ENCODE data around the gene DNAJC19.
"Not testable (repeated sequence)": the region's sequence is repeated elsewhere in the genome, so short reads cannot be mapped to it uniquely, and the experiment has no call there.

DNAJC19 gene

DNA sequence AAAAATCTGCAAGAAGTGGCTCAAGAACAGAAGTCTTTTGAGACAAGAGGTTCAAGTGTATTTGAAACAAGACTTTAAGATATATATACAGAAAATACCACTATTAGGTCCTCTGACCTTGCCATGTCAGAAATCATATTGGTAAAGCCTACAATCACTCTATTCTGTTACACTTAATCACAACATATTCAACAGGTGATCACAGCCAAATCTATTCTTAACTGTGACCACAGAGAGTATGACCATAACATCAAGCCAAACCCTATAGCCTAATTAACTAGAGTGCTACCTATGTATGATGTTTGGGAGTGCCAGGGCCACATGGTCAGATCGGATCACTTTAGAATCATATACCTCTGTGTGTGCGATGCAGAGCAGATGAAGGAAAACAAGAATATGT is 2.2 kb downstream of the DNAJC19 start:
- TF ChIP-seq, protein P1, sequence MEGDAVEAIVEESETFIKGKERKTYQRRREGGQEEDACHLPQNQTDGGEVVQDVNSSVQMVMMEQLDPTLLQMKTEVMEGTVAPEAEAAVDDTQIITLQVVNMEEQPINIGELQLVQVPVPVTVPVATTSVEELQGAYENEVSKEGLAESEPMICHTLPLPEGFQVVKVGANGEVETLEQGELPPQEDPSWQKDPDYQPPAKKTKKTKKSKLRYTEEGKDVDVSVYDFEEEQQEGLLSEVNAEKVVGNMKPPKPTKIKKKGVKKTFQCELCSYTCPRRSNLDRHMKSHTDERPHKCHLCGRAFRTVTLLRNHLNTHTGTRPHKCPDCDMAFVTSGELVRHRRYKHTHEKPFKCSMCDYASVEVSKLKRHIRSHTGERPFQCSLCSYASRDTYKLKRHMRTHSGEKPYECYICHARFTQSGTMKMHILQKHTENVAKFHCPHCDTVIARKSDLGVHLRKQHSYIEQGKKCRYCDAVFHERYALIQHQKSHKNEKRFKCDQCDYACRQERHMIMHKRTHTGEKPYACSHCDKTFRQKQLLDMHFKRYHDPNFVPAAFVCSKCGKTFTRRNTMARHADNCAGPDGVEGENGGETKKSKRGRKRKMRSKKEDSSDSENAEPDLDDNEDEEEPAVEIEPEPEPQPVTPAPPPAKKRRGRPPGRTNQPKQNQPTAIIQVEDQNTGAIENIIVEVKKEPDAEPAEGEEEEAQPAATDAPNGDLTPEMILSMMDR (IDR thresholded peaks at IDR 0.05; ENCODE audit: low read depth, low read length) = no peak
- DNase-seq = no peak
- Histone ChIP-seq H3K27ac (no peak overlapping the region), H3K27me3 (ENCODE audit: insufficient read depth, low read depth, severe bottlenecking) (peaks cover 8% of the 10 kb centered on the region), H3K4me3 (ENCODE audit: low read depth, low read length) (no peak overlapping the region), H3K36me3 (peaks cover 10% of the 10 kb centered on the region), H3K9me3 (ENCODE audit: severe bottlenecking) (no peaks in the 10 kb centered on the region)

DNA sequence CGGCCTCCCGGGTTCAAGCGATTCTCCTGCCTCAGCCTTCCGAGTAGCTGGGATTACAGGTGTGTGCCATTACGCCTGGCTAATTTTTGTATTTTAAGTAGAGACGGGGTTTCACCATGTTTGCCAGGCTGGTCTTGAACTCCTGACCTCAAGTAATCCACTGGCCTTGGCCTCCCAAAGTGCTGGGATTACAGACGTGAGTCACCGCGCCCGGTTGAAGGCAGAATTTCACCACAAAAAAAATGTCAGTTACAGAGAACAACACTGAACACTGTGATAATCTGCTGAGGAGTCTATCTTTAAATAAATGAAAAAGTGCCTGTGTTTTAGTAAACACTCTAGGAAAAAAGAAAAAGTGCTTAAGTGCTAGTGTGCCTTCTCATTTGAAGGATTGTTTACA is 3.2 kb downstream of the DNAJC19 start:
- not testable (repeated sequence) for H3K27me3 ChIP-seq (ENCODE audit: insufficient read depth, low read depth, severe bottlenecking); H3K27ac ChIP-seq; H3K4me3 ChIP-seq (ENCODE audit: low read depth, low read length); DNase-seq; H3K9me3 ChIP-seq (ENCODE audit: severe bottlenecking)
- H3K36me3 ChIP-seq = peaks cover 10% of the 10 kb centered on the region

DNA sequence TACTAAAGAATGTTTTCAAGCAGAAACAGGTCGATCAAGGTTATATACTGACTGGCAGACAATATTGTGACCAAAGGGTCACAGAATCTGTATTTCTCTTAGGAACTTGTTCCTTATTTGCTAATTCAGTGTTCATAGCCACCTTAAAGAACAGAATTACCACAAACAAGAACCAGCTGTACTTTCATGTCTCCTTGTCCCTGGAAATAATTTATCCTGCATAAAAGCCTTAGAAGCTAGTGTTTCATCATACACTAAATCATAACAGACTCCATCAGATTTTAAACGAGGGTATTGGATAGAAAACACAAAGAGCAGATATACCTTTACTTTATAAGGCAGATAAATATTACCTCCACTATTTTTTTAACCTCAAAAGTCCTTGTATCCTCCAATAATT is 6.4 kb downstream of the DNAJC19 start:
- DNase-seq = no peak
- Histone ChIP-seq H3K27me3 (ENCODE audit: insufficient read depth, low read depth, severe bottlenecking) (no peaks in the 10 kb centered on the region), H3K4me3 (ENCODE audit: low read depth, low read length) (no peak overlapping the region), H3K36me3 (peaks cover 13% of the 10 kb centered on the region), H3K9me3 (ENCODE audit: severe bottlenecking) (no peaks in the 10 kb centered on the region), H3K27ac (no peak overlapping the region)
- TF ChIP-seq, protein P1 (IDR thresholded peaks at IDR 0.05; ENCODE audit: low read depth, low read length) = no peak

DNA sequence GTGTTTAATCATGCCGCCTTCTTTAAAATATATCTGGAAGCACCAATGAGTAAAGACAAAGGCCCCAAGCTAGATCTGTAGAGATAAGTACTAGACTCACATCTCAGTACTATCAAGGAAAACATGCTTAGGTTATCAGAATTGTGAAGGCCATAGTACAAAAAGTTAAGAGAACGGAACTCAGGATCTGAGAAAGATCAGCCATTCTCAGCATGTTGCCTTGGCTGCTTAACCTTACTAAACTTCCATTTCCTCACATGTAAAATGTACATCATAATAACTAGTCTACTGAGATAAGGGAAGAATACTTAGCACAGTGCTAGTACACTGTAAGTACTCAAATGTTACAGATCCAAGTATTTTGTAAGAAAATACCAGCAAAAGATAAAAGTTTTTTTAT is 7.6 kb downstream of the DNAJC19 start:
- Histone ChIP-seq H3K27ac (no peak overlapping the region), H3K36me3 (peaks cover 11% of the 10 kb centered on the region), H3K4me3 (ENCODE audit: low read depth, low read length) (no peak overlapping the region), H3K27me3 (ENCODE audit: insufficient read depth, low read depth, severe bottlenecking) (no peaks in the 10 kb centered on the region), H3K9me3 (ENCODE audit: severe bottlenecking) (no peaks in the 10 kb centered on the region)
- TF ChIP-seq, protein P1 (IDR thresholded peaks at IDR 0.05; ENCODE audit: low read depth, low read length) = no peak
- DNase-seq = no peak

DNA sequence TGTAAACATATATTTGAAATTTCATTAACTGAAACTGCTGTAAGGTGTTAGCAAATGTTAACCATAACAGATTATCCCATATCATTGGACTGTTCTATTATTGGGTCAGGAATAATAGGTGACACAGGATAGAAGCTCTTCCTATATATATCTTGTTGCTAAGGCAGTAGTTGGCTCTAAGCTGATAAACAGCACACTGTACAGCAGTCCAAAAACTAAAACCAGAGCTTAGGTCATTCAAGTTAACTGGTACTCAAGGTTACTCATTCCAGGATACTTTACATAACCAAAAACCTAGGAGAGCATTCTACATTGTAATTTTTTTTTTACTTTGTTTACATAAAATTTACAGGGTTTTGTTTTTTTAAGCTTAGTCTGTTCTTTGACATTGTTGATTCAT is 8.9 kb downstream of the DNAJC19 start:
- DNase-seq = no peak
- Histone ChIP-seq H3K27ac (no peak overlapping the region), H3K36me3 (peaks cover 16% of the 10 kb centered on the region), H3K9me3 (ENCODE audit: severe bottlenecking) (no peaks in the 10 kb centered on the region), H3K4me3 (ENCODE audit: low read depth, low read length) (no peak overlapping the region), H3K27me3 (ENCODE audit: insufficient read depth, low read depth, severe bottlenecking) (no peaks in the 10 kb centered on the region)
- TF ChIP-seq, protein P1 (IDR thresholded peaks at IDR 0.05; ENCODE audit: low read depth, low read length) = no peak

DNA sequence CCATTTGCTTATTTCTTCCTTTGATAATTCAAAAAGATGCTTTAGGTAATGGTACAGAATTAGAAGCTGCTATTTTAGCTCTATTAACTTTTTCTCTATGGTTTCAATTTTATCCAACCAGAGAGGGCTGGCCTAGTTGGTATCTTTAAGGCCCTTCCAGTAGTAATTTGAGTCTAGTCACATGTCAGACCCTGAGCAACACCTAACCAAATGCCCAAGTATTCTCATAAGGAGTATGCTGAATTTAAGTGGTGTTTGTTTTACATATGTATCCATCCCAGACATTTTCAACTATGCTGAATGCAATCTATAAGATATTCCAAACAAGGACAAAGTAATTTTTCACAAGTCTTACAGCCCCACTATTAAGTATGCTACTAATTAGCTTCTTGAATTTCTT is 9.6 kb downstream of the DNAJC19 start:
- Histone ChIP-seq H3K36me3 (peaks cover 15% of the 10 kb centered on the region), H3K9me3 (ENCODE audit: severe bottlenecking) (no peaks in the 10 kb centered on the region), H3K27ac (no peak overlapping the region), H3K4me3 (ENCODE audit: low read depth, low read length) (no peak overlapping the region), H3K27me3 (ENCODE audit: insufficient read depth, low read depth, severe bottlenecking) (no peaks in the 10 kb centered on the region)
- no peak for DNase-seq
- TF ChIP-seq, protein P1 (IDR thresholded peaks at IDR 0.05; ENCODE audit: low read depth, low read length) = no peak

Data from WERI-Rb-1 (cell line).